ENCODE data around the gene OVCA2.

The OVCA2 gene

DNA sequence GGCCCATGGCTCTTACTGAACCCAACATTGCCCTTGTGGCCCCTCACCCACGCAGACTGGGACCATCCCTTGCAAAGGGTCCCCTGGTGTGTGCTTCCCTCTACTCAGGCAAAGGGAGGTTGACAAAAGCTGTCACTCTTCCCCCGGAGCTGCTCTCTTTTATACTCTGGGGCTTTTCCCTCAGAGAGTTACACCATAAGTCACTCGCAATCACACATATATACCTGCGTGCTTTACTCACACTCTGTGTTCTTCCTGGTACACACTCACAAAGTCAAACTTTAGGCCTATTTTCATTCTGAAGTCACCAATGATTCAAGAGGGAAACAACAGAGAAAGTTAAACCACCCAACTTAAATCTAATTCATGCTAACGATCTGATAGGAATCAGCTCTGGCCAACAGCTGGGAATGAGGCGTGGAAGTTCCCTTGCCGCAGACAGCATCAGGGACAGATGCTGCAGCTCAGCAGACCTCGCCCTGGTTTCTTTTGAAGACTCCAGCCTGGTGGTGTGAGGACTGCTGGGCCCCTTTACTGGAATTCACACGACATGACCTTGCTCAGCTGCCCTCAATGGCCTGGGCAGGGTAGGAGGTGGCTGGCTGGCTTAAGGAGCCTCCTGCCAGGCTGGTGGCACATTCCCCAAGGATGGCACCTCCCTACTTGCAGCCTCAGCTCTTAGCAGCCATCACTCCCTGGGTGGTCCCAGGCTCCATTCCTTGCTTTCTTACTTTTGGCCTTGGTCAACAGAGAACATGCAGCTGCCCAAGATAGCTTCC lies 40.4 kb downstream of the OVCA2 start:
- in situ Hi-C loops (cut with MboI; ENCODE audit: low sequenced_read_pairs), result no loop called here

GRCh38 chr17:2083613-2084035 lies 41.8 kb downstream of the OVCA2 start:
- in situ Hi-C loops (cut with MboI; ENCODE audit: low sequenced_read_pairs), result no loop called here

DNA sequence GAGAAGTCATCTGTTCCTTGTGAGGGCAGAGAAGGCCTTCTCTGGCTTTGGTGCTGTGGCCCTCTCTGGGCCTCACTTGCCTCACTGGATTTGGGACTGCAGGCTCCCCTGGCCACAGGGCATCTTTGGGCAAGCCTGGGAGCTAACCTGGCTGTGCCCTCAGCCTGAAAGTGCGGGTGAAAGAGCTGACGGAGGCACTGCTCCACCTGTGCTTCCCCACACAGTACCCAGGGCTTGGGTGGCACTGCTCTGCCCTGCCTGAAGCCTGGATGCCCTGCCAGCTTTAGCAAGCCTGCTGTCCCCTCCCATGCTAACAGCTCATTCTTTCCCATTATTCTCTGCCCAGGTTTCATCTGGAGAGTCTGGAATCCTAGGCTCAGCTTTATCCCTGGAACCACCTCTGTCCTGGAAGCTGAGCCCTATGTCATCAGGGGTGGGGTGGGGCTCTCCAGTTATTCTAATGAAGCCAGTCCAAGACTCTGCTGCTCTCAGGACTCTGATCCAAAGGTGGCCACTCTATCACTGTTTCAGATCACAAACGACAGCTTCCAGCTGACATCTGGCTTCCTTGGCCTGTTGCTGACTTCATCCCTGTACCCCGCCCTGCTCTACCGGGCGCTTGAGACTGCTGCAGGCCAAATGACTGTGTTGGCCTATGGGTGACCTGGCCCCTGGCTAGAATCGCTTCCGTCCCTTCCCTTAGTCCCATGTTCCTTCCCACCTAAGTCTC lies 42.4 kb downstream of the OVCA2 start:
- in situ Hi-C loops (cut with MboI; ENCODE audit: low sequenced_read_pairs), result no loop called here

DNA sequence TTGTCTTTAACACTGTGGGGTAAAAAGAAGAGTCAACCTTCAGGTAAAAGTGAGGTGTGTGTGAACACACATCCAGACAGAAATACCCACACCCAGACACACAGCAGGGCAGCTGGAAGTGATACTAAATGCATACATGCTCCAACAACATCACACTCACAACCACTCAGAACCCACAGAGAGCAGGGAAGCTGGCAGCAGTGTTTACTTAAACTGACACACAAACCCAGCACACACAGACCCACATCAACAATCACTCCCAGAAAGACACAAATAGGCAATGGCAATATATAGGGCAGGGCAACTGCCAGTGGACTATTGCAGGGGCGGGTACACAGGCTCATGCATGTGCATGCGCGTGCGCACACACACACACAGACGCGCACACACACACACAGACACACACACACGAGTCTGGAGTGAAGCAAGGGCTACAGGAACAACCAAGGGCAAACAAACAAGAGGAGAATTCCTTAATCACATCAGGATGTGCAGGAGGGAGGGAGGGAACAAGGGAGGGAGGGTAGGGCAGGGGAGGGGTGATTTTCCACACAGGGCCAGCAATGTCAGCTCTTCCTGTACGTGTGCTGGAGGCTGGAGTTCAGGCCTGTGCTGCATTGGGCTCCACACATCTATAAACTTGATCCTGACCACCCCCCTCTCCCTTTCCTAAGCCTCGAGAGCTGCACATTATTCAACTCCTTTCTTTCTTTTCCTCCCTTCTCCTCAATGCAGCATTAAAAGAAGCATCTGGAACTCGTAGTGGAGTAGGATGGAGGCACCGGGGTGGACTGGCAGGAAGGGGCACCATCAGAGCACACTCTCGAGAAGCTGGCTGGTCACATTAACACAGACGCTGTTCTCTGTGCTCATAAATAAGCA lies 43.2 kb downstream of the OVCA2 start:
- in situ Hi-C loops (cut with MboI; ENCODE audit: low sequenced_read_pairs), result no loop called here

GRCh38 chr17:2085648-2085949 lies 43.8 kb downstream of the OVCA2 start:
- in situ Hi-C loops (cut with MboI; ENCODE audit: low sequenced_read_pairs), result no loop called here

DNA sequence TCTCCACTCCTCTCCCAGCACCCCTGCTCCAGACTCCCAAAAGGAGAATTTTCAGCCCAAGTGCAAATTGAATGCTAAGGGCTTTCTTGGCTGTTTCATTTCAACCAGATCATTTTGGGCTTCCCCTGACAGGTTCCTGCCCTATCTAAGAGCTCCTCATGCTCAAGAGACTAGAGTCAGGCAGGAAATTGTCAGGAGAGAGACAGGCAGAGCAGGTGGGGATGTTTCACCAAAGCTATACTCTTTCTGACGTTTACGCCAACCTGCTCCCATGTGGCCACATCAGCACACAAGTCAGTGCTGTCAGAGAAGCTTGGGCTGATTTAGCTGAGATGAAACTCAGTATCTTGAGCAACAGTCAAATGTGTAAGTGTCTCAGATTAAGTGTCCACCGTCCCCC lies 44.5 kb downstream of the OVCA2 start:
- in situ Hi-C loops (cut with MboI; ENCODE audit: low sequenced_read_pairs), result no loop called here

GRCh38 chr17:2087597-2088211 lies 45.9 kb downstream of the OVCA2 start:
- in situ Hi-C loops (cut with MboI; ENCODE audit: low sequenced_read_pairs), result no loop called here

DNA sequence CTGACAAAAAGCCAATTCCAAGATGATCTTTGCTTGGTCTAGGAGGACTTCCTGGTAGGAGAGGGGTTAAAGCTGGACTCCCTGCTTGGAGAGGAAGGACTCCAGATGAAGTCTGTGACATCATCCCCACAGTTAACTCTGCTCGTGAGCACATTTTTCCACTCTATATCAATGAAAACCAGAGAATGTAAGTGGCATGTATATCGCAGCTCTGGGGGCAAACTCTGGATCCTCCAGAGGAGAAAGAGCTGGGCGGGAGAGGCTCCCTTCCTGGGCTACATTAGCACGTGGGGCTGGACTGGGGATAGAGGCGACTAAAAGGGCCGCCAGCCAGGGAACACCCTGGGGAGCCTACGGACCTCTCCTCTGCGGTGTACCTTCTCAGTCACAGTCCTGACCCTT lies 47.2 kb downstream of the OVCA2 start:
- in situ Hi-C loops (cut with MboI; ENCODE audit: low sequenced_read_pairs), result no loop called here

DNA sequence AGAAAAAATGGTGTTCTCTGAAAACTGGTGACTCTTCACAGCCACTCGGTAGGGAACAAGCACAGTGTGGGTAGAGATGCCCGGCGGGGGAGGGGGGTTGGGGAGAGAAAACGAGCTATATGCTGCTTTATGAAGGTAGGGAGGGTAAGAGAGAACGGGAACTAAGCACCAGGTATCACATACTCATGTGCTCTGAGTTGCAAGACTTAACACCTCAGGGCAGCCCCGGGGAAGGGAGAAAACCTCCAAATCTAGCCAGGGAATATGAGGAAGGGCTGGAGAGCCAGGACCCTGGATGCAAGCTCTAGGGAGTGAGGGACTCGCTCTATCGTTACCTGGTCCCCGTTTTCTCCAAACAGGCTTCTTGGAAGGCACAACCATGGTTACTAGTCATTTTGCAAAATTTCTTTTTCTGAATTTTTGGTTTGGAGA lies 48.4 kb downstream of the OVCA2 start:
- in situ Hi-C loops (cut with MboI; ENCODE audit: low sequenced_read_pairs), result no loop called here

- in situ Hi-C loops (cut with MboI; ENCODE audit: low sequenced_read_pairs), result no loop called here
Observed at GRCh38 chr17:2090804-2091534, 49.1 kb downstream of the OVCA2 start.

GRCh38 chr17:2092253-2092652 lies 50.4 kb downstream of the OVCA2 start:
- in situ Hi-C loops (cut with MboI; ENCODE audit: low sequenced_read_pairs), result no loop called here

Data from HL-60/S4 treated with phorbol 12-myristate 13-acetate at 8.2 ng/mL for 4 days and 3 days (cell line).